Type B pancreatic cell (in vitro differentiated cells): ENCODE measurements around the gene MAST4. TPM values are rescaled to one million over a fixed set of nuclear protein-coding genes. Genes with fewer than 3 reads are reported as not detected.

Experiments
- DNase-seq: peaks from one replicate; pipeline ENCODE4 v3.0.0; 2021; ENCODE audit warnings: mixed read lengths; ENCODE audit not compliant: unreplicated experiment; ENCODE audit errors: extremely low spot score
- H3K27ac Mint-ChIP-seq: 2 replicates; pipeline ENCODE4 v1.8.0; 2021; ENCODE audit warnings: mild to moderate bottlenecking, mixed read lengths
- H3K27me3 Mint-ChIP-seq: 2 replicates; pipeline ENCODE4 v1.8.0; 2021; ENCODE audit warnings: mixed read lengths
- H3K36me3 Mint-ChIP-seq: 2 replicates; pipeline ENCODE4 v1.8.0; 2021; ENCODE audit warnings: mixed read lengths
- H3K4me1 Mint-ChIP-seq: one replicate; pipeline ENCODE4 v1.8.0; 2021; ENCODE audit warnings: mixed read lengths; ENCODE audit not compliant: unreplicated experiment
- H3K4me3 Mint-ChIP-seq: 2 replicates; pipeline ENCODE4 v1.8.0; 2021; ENCODE audit warnings: mild to moderate bottlenecking, mixed read lengths
- H3K9me3 Mint-ChIP-seq: 2 replicates; pipeline ENCODE4 v1.8.0; 2021; ENCODE audit warnings: mixed read lengths
- CTCF ChIP-seq: fragments of 200-600 bp; sonication (generic); conservative IDR thresholded peaks from 2 replicates; pipeline ENCODE4 v1.5.0; 2021; ENCODE audit warnings: antibody characterized with exemption, mild to moderate bottlenecking
- total RNA-seq: library from RNA; stranded (reverse); gene quantifications from 2 replicates; pipeline ENCODE4 v1.2.1, GENCODE V29; 2021; ENCODE audit warnings: low replicate concordance

MAST4 gene
- total RNA-seq, 1 donor from 2014 or later = 23.0 TPM

- no peak overlapping the region for H3K27ac Mint-ChIP-seq
Observed at GRCh38 chr5:67129768-67130167, 533.6 kb downstream of the MAST4 start.

GRCh38 chr5:67133217-67133616, 537.0 kb downstream of the MAST4 start:
- H3K4me3 Mint-ChIP-seq = no peak overlapping the region
- no peak for DNase-seq
- H3K4me1 Mint-ChIP-seq = peaks cover 8% of the 10 kb centered on the region
- no peak overlapping the region for H3K27ac Mint-ChIP-seq
- H3K36me3 Mint-ChIP-seq = peaks cover 23% of the 10 kb centered on the region
- no peaks in the 10 kb centered on the region for H3K9me3 Mint-ChIP-seq
- no peak for TF ChIP-seq CTCF
- no peaks in the 10 kb centered on the region for H3K27me3 Mint-ChIP-seq

More at GRCh38 chr5:67129768-67130167, 533.6 kb downstream of the MAST4 start:
- no peak for DNase-seq
- TF ChIP-seq CTCF = no peak
- peaks cover 5% of the 10 kb centered on the region for H3K4me1 Mint-ChIP-seq
- peaks cover 5% of the 10 kb centered on the region for H3K9me3 Mint-ChIP-seq
- peaks cover 30% of the 10 kb centered on the region for H3K36me3 Mint-ChIP-seq
- no peaks in the 10 kb centered on the region for H3K27me3 Mint-ChIP-seq
- H3K4me3 Mint-ChIP-seq = no peak overlapping the region

GRCh38 chr5:67133776-67134175, 537.6 kb downstream of the MAST4 start:
- no peak for DNase-seq
- H3K36me3 Mint-ChIP-seq = peaks cover 23% of the 10 kb centered on the region
- H3K9me3 Mint-ChIP-seq = no peaks in the 10 kb centered on the region
- TF ChIP-seq CTCF = no peak
- H3K4me1 Mint-ChIP-seq = peaks cover 8% of the 10 kb centered on the region
- no peaks in the 10 kb centered on the region for H3K27me3 Mint-ChIP-seq
- no peak overlapping the region for H3K4me3 Mint-ChIP-seq
- no peak overlapping the region for H3K27ac Mint-ChIP-seq

GRCh38 chr5:67135381-67135984, 539.3 kb downstream of the MAST4 start:
- Mint-ChIP-seq H3K9me3 (no peaks in the 10 kb centered on the region), H3K36me3 (peaks cover 23% of the 10 kb centered on the region), H3K27me3 (no peaks in the 10 kb centered on the region), H3K27ac (no peak overlapping the region), H3K4me3 (no peak overlapping the region), H3K4me1 (peaks cover 8% of the 10 kb centered on the region)
- TF ChIP-seq CTCF = no peak
- no peak for DNase-seq

GRCh38 chr5:67139030-67139429, 542.8 kb downstream of the MAST4 start:
- peaks cover 41% of the 10 kb centered on the region for H3K36me3 Mint-ChIP-seq
- TF ChIP-seq CTCF = no peak
- H3K4me1 Mint-ChIP-seq = peaks cover 15% of the 10 kb centered on the region
- H3K9me3 Mint-ChIP-seq = no peaks in the 10 kb centered on the region
- no peak overlapping the region for H3K4me3 Mint-ChIP-seq
- DNase-seq = no peak
- H3K27ac Mint-ChIP-seq = no peak overlapping the region
- H3K27me3 Mint-ChIP-seq = no peaks in the 10 kb centered on the region
